H9 (cell line): ENCODE results near the gene NUAK2. TPM values are rescaled to one million over a fixed set of nuclear protein-coding genes. Genes with fewer than 3 reads are reported as not detected.

ENCODE experiments used
- DNase-seq: peaks from one replicate; pipeline ENCODE4 v3.0.0-alpha.2; 2017
- H2AFZ ChIP-seq: one replicate; pipeline ENCODE4 v1.6.1; 2013; ENCODE audit warnings: mild to moderate bottlenecking, low read length, control low read depth, moderate library complexity
- H2AK5ac ChIP-seq: 2 replicates; pipeline ENCODE4 v1.6.1; 2013; ENCODE audit warnings: low read length, control low read depth, mixed read lengths; ENCODE audit not compliant: insufficient read length
- H2BK120ac ChIP-seq: one replicate; pipeline ENCODE4 v1.6.1; 2013; ENCODE audit warnings: low read depth, mild to moderate bottlenecking, low read length, control low read depth, inconsistent platforms; ENCODE audit not compliant: poor library complexity, severe bottlenecking
- H2BK12ac ChIP-seq: 2 replicates; pipeline ENCODE4 v1.6.1; 2013; ENCODE audit warnings: low read length, control low read depth, mixed read lengths, low read depth; ENCODE audit not compliant: insufficient read length
- H2BK15ac ChIP-seq: 2 replicates; pipeline ENCODE4 v1.6.1; 2013; ENCODE audit warnings: low read depth, low read length, control low read depth
- H2BK20ac ChIP-seq: one replicate; pipeline ENCODE4 v1.6.1; 2013; ENCODE audit warnings: low read depth, mild to moderate bottlenecking, low read length, control low read depth, inconsistent platforms; ENCODE audit not compliant: poor library complexity, severe bottlenecking
- H2BK5ac ChIP-seq: 2 replicates; pipeline ENCODE4 v1.6.1; 2013; ENCODE audit warnings: low read length, control low read depth, mixed read lengths; ENCODE audit not compliant: insufficient read length
- H3K14ac ChIP-seq: 2 replicates; pipeline ENCODE4 v1.6.1; 2013; ENCODE audit warnings: low read length, control low read depth; ENCODE audit not compliant: insufficient read depth
- H3K18ac ChIP-seq: 2 replicates; pipeline ENCODE4 v1.6.1; 2013; ENCODE audit warnings: low read depth, mild to moderate bottlenecking, mixed read lengths, low read length, control low read depth; ENCODE audit not compliant: insufficient read length
- H3K23ac ChIP-seq: 2 replicates; pipeline ENCODE4 v1.6.1; 2013; ENCODE audit warnings: low read length, control low read depth, mixed read lengths, low read depth; ENCODE audit not compliant: insufficient read length
- H3K23me2 ChIP-seq: 2 replicates; pipeline ENCODE4 v1.6.1; 2013; ENCODE audit warnings: low read depth, mild to moderate bottlenecking, mixed read lengths, low read length, control low read depth; ENCODE audit not compliant: insufficient read length, poor library complexity, severe bottlenecking
- H3K27ac ChIP-seq: 2 replicates; pipeline ENCODE4 v1.5.1; 2013; ENCODE audit warnings: low read length, control low read depth, mixed read lengths, low read depth; ENCODE audit not compliant: insufficient read length
- H3K27me3 ChIP-seq: 2 replicates; pipeline ENCODE4 v1.6.1; 2013; ENCODE audit warnings: low read length, control low read depth, inconsistent platforms; ENCODE audit not compliant: insufficient read depth
- H3K4ac ChIP-seq: 2 replicates; pipeline ENCODE4 v1.6.1; 2013; ENCODE audit warnings: low read depth, mild to moderate bottlenecking, control low read depth, inconsistent platforms, low read length, moderate library complexity
- H3K4me1 ChIP-seq: 2 replicates; pipeline ENCODE4 v1.6.1; 2013; ENCODE audit warnings: low read length, control low read depth, inconsistent platforms; ENCODE audit not compliant: insufficient read depth
- H3K4me2 ChIP-seq: 2 replicates; pipeline ENCODE4 v1.6.1; 2013; ENCODE audit warnings: low read length, control low read depth, mixed read lengths; ENCODE audit not compliant: insufficient read length, insufficient read depth
- H3K56ac ChIP-seq: 2 replicates; pipeline ENCODE4 v1.6.1; 2013; ENCODE audit warnings: low read depth, mild to moderate bottlenecking, mixed read lengths, low read length, control low read depth; ENCODE audit not compliant: insufficient read length
- H3K79me1 ChIP-seq: 2 replicates; pipeline ENCODE4 v1.6.1; 2013; ENCODE audit warnings: low read depth, mild to moderate bottlenecking, moderate library complexity, low read length, control low read depth, inconsistent platforms; ENCODE audit not compliant: insufficient read depth, poor library complexity, severe bottlenecking
- H3K79me2 ChIP-seq: 2 replicates; pipeline ENCODE4 v1.6.1; 2013; ENCODE audit warnings: low read length, control low read depth, inconsistent platforms; ENCODE audit not compliant: insufficient read depth
- H3K9ac ChIP-seq: 2 replicates; pipeline ENCODE4 v1.6.1; 2013; ENCODE audit warnings: low read length, control low read depth, mixed read lengths; ENCODE audit not compliant: insufficient read length; ENCODE audit errors: extremely low read depth
- H3K9me3 ChIP-seq: one replicate; pipeline ENCODE4 v1.6.1; 2013; ENCODE audit warnings: low read depth, low read length, inconsistent platforms; ENCODE audit not compliant: control insufficient read depth
- H3T11ph ChIP-seq: one replicate; pipeline ENCODE4 v1.6.1; 2013; ENCODE audit warnings: mild to moderate bottlenecking, low read length, control low read depth, inconsistent platforms
- H4K20me1 ChIP-seq: one replicate; pipeline ENCODE4 v1.6.1; 2013; ENCODE audit not compliant: control insufficient read depth, insufficient read length, insufficient read depth
- H4K5ac ChIP-seq: 2 replicates; pipeline ENCODE4 v1.6.1; 2013; ENCODE audit warnings: low read depth, mild to moderate bottlenecking, mixed read lengths, low read length, control low read depth; ENCODE audit not compliant: insufficient read length
- H4K8ac ChIP-seq: replicated peaks from 2 replicates; pipeline ENCODE4 v1.6.1; 2013; ENCODE audit warnings: low read length, control low read depth, mixed read lengths, low read depth; ENCODE audit not compliant: insufficient read length
- H4K91ac ChIP-seq: 2 replicates; pipeline ENCODE4 v1.6.1; 2013; ENCODE audit warnings: low read depth, mild to moderate bottlenecking, moderate library complexity, mixed read lengths, low read length, control low read depth; ENCODE audit not compliant: insufficient read length
- H3K27ac Mint-ChIP-seq, 3 experiments: 2 replicates in 2 of 3; 3 replicates in 1 of 3; pipeline ENCODE4 v1.8.0; 2020 to 2021; ENCODE audit warnings: mixed read lengths in 3 of 3, mild to moderate bottlenecking in 1 of 3, moderate library complexity in 1 of 3
- H3K27me3 Mint-ChIP-seq: 2 replicates; pipeline ENCODE4 v1.8.0; 2021; ENCODE audit warnings: low read depth, mild to moderate bottlenecking, moderate library complexity, mixed read lengths
- H3K36me3 Mint-ChIP-seq, 3 experiments: 2 replicates in 2 of 3; 3 replicates in 1 of 3; pipeline ENCODE4 v1.8.0; 2020 to 2021; ENCODE audit warnings: low read depth in 3 of 3, mixed read lengths in 3 of 3; ENCODE audit not compliant: insufficient read depth in 1 of 3
- H3K4me1 Mint-ChIP-seq, 2 experiments: 2 replicates each; pipeline ENCODE4 v1.8.0; 2020; ENCODE audit warnings: mixed read lengths in 2 of 2
- H3K4me3 Mint-ChIP-seq, 2 experiments: 2 replicates in 1 of 2; 3 replicates in 1 of 2; pipeline ENCODE4 v1.8.0; 2020 to 2021; ENCODE audit warnings: mild to moderate bottlenecking in 2 of 2, mixed read lengths in 2 of 2, moderate library complexity in 1 of 2
- H3K9me3 Mint-ChIP-seq, 2 experiments: 2 replicates in 1 of 2; 3 replicates in 1 of 2; pipeline ENCODE4 v1.8.0; 2020; ENCODE audit warnings: mild to moderate bottlenecking in 2 of 2, mixed read lengths in 2 of 2, moderate library complexity in 1 of 2
- CTCF ChIP-seq: fragments of 200-600 bp; sonication (generic); conservative IDR thresholded peaks from 3 replicates; pipeline ENCODE4 v1.8.0; 2021; ENCODE audit warnings: antibody characterized with exemption, mild to moderate bottlenecking
- WGBS: extraction: QIAGEN DNeasy Blood & Tissue Kit; methylation state at CpG from one replicate; pipeline ENCODE4 v1.1.7; 2013; ENCODE audit warnings: missing lambda C conversion rate, low lambda C conversion rate, mixed read lengths; ENCODE audit not compliant: insufficient read length; ENCODE audit errors: extremely low coverage; 5-methylcytosine and 5-hydroxymethylcytosine counted together
- total RNA-seq: library from RNA; stranded (reverse); gene quantifications from 2 replicates; pipeline ENCODE4 v1.2.1, GENCODE V29; 2021

The NUAK2 gene
- total RNA-seq, 1 experiment from 2014 or later, result 15.4 TPM

GRCh38 chr1:205300149-205300548 is 21.4 kb downstream of the NUAK2 start:
- Histone ChIP-seq H4K8ac (no peak overlapping the region), H3K18ac (no peak overlapping the region), H4K5ac (no peak overlapping the region), H2BK12ac (no peak overlapping the region), H3K14ac (no peak overlapping the region), H3K4me2 (no peak overlapping the region), H3K4me1 (peaks cover 15% of the 10 kb centered on the region; the same call in 1 of the 2 replicates), H2BK15ac (no peak overlapping the region), H2AFZ (no peak overlapping the region), H3K23ac (no peak overlapping the region), H2BK5ac (no peak overlapping the region), H3K23me2 (peaks cover 5% of the 10 kb centered on the region), H2AK5ac (no peak overlapping the region), H3K9me3 (no peaks in the 10 kb centered on the region), H3K56ac (no peak overlapping the region), H3K27me3 (no peaks in the 10 kb centered on the region), H3K79me2 (no peaks in the 10 kb centered on the region), H3K79me1 (no peaks in the 10 kb centered on the region), H3K4ac (no peak overlapping the region), H3T11ph (no peak overlapping the region), H2BK120ac (no peak overlapping the region), H3K9ac (no peak overlapping the region), H3K27ac (peak overlapping the region; percentile 99), H4K20me1 (no peaks in the 10 kb centered on the region), H4K91ac (no peak overlapping the region), H2BK20ac (no peak overlapping the region)
- TF ChIP-seq CTCF, result no peak
- Mint-ChIP-seq H3K27ac (peak overlapping the region; percentile 100), H3K36me3 (peaks cover 14 to 28% (median 28%) of the 10 kb centered on the region in 3 experiments), H3K4me3 (no peak overlapping the region; a peak in 3 of 5 replicates), H3K9me3 (no peaks in the 10 kb centered on the region; a peak in 1 of 5 replicates), H3K27me3 (no peaks in the 10 kb centered on the region), H3K4me1 (peaks cover 62 to 77% of the 10 kb centered on the region in 2 experiments)
- no CpG with 5 or more reads among the region's 9 CpGs for WGBS
- DNase-seq, result no peak
